Neuronal stem cell (in vitro differentiated cells): ENCODE data around the gene MFRP.

Experiments
- DNase-seq: peaks from one replicate; pipeline ENCODE4 v3.0.0-alpha.2; 2013; ENCODE audit warnings: low spot score
- H2AFZ ChIP-seq: one replicate; pipeline ENCODE4 v1.6.1; 2013; ENCODE audit warnings: mild to moderate bottlenecking, low read length, inconsistent platforms
- H2AK5ac ChIP-seq: 2 replicates; pipeline ENCODE4 v1.6.1; 2013; ENCODE audit warnings: low read depth, mild to moderate bottlenecking, inconsistent platforms, low read length, moderate library complexity, mixed read lengths
- H2BK120ac ChIP-seq: 2 replicates; pipeline ENCODE4 v1.6.1; 2013; ENCODE audit warnings: low read depth, mild to moderate bottlenecking, inconsistent platforms, low read length, moderate library complexity, mixed read lengths
- H2BK12ac ChIP-seq: one replicate; pipeline ENCODE4 v1.6.1; 2013; ENCODE audit warnings: low read length, inconsistent platforms
- H2BK15ac ChIP-seq: 2 replicates; pipeline ENCODE4 v1.6.1; 2013; ENCODE audit warnings: mild to moderate bottlenecking, low read length, inconsistent platforms, mixed read lengths
- H2BK5ac ChIP-seq: one replicate; pipeline ENCODE4 v1.6.1; 2013; ENCODE audit warnings: inconsistent platforms, mild to moderate bottlenecking, low read length, moderate library complexity
- H3K14ac ChIP-seq: one replicate; pipeline ENCODE4 v1.6.1; 2013; ENCODE audit warnings: low read length, inconsistent platforms
- H3K18ac ChIP-seq: 2 replicates; pipeline ENCODE4 v1.6.1; 2013; ENCODE audit warnings: low read length, inconsistent platforms
- H3K23ac ChIP-seq: 2 replicates; pipeline ENCODE4 v1.6.1; 2013; ENCODE audit warnings: low read depth, mild to moderate bottlenecking, mixed read lengths, low read length, inconsistent platforms; ENCODE audit not compliant: poor library complexity
- H3K27ac ChIP-seq: replicated peaks from 3 replicates; pipeline ENCODE4 v1.5.1; 2013; ENCODE audit warnings: low read length, inconsistent platforms
- H3K27me3 ChIP-seq, 3 experiments: 2 replicates each; pipeline ENCODE4 v1.6.1; 2013; ENCODE audit warnings: low read length in 3 of 3, mild to moderate bottlenecking in 2 of 3, inconsistent platforms in 1 of 3, low read depth in 1 of 3, mixed read lengths in 1 of 3, moderate library complexity in 1 of 3; ENCODE audit not compliant: control insufficient read depth in 3 of 3, insufficient read depth in 3 of 3
- H3K36me3 ChIP-seq, 2 donors: replicated peaks in 1 of 2; 2 replicates each; pipeline ENCODE4 v1.6.1; 2013; ENCODE audit warnings: low read length in 2 of 2; ENCODE audit not compliant: control insufficient read depth in 2 of 2, insufficient read depth in 2 of 2
- H3K4ac ChIP-seq: 2 replicates; pipeline ENCODE4 v1.6.1; 2013; ENCODE audit warnings: inconsistent platforms, mild to moderate bottlenecking, low read length, moderate library complexity
- H3K4me1 ChIP-seq, 2 donors: 1 replicate in 1 of 2; 2 replicates in 1 of 2; pipeline ENCODE4 v1.6.1; 2013; ENCODE audit warnings: low read length in 2 of 2, low read depth in 1 of 2; ENCODE audit not compliant: control insufficient read depth in 2 of 2, insufficient read depth in 1 of 2
- H3K4me2 ChIP-seq: one replicate; pipeline ENCODE4 v1.6.1; 2013; ENCODE audit warnings: mild to moderate bottlenecking, low read length, inconsistent platforms; ENCODE audit not compliant: insufficient read depth, poor library complexity, severe bottlenecking
- H3K4me3 ChIP-seq, 2 donors: 2 replicates each; pipeline ENCODE4 v1.5.1; 2013; ENCODE audit warnings: low read length in 2 of 2, mild to moderate bottlenecking in 2 of 2, inconsistent platforms in 1 of 2, moderate library complexity in 1 of 2
- H3K79me1 ChIP-seq: one replicate; pipeline ENCODE4 v1.6.1; 2013; ENCODE audit warnings: low read depth, mild to moderate bottlenecking, inconsistent platforms, low read length, moderate library complexity
- H3K9ac ChIP-seq: one replicate; pipeline ENCODE4 v1.6.1; 2013; ENCODE audit warnings: mild to moderate bottlenecking, low read depth, low read length, inconsistent platforms; ENCODE audit not compliant: poor library complexity
- H3K9me3 ChIP-seq, 2 donors: replicated peaks in 1 of 2; 2 replicates each; pipeline versions ENCODE3 to v1.6.1; 2013; ENCODE audit warnings: low read length in 2 of 2, mild to moderate bottlenecking in 2 of 2, inconsistent platforms in 1 of 2, low read depth in 1 of 2, mixed read lengths in 1 of 2, moderate library complexity in 1 of 2; ENCODE audit not compliant: control insufficient read depth in 2 of 2, insufficient read depth in 1 of 2
- H4K8ac ChIP-seq: one replicate; pipeline ENCODE4 v1.6.1; 2013; ENCODE audit warnings: low read depth, mild to moderate bottlenecking, inconsistent platforms, low read length, moderate library complexity
- H4K91ac ChIP-seq: one replicate; pipeline ENCODE4 v1.6.1; 2013; ENCODE audit warnings: low read length, low read depth, mild to moderate bottlenecking, inconsistent platforms; ENCODE audit not compliant: poor library complexity
- WGBS, 2 donors: extraction: QIAGEN DNeasy Blood & Tissue Kit; methylation state at CpG; one replicate each; pipeline ENCODE4 v1.1.7; 2013; ENCODE audit warnings: missing lambda C conversion rate in 2 of 2, mixed read lengths in 1 of 2; ENCODE audit not compliant: insufficient read length in 2 of 2, insufficient replicate concordance in 1 of 2; ENCODE audit errors: extremely low coverage in 2 of 2; 5-methylcytosine and 5-hydroxymethylcytosine counted together

Gene MFRP

DNA sequence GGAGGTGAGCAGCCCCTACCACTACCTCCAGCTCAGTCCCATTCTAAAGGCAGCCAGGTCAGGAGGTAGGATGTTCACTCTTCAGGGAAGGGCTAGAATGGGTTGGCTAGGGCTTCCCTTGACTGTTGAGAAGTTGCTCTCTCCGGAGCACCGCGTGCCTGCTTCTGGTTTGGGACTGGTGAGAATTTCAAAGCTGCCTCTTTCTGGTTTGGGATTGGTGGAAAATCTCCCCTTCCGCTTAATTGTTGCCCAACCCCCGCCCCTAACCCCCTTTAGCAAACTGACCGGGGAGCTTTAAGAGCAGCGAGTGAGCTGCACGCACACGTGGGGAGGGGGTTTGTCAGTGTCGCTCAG is 34.3 kb upstream of the MFRP start:
- Histone ChIP-seq H2AFZ (peak overlapping the region; percentile 92), H3K9ac (peak overlapping the region; percentile 77), H3K4me1 (peaks cover 20 to 35% of the 10 kb centered on the region in 2 donors), H3K4me3 (peak overlapping the region; percentile 50 to 75), H3K14ac (peak overlapping the region; percentile 58), H3K4me2 (peak overlapping the region; percentile 99), H3K4ac (no peak overlapping the region), H3K79me1 (no peaks in the 10 kb centered on the region), H4K91ac (no peak overlapping the region), H4K8ac (no peak overlapping the region), H3K27me3 (peaks cover 0 to 49% (median 4%) of the 10 kb centered on the region in 3 experiments), H2BK5ac (no peak overlapping the region), H3K9me3 (no peaks in the 10 kb centered on the region), H2BK15ac (no peak overlapping the region), H3K36me3 (no peaks in the 10 kb centered on the region), H2BK120ac (no peak overlapping the region), H3K23ac (peak overlapping the region; percentile 49), H2BK12ac (no peak overlapping the region), H3K18ac (peak overlapping the region; percentile 53), H3K27ac (no peak overlapping the region), H2AK5ac (peak overlapping the region; percentile 53)
- WGBS, 2 donors: no CpG with 5 or more reads among the region's 10 CpGs
- DNase-seq: no peak

DNA sequence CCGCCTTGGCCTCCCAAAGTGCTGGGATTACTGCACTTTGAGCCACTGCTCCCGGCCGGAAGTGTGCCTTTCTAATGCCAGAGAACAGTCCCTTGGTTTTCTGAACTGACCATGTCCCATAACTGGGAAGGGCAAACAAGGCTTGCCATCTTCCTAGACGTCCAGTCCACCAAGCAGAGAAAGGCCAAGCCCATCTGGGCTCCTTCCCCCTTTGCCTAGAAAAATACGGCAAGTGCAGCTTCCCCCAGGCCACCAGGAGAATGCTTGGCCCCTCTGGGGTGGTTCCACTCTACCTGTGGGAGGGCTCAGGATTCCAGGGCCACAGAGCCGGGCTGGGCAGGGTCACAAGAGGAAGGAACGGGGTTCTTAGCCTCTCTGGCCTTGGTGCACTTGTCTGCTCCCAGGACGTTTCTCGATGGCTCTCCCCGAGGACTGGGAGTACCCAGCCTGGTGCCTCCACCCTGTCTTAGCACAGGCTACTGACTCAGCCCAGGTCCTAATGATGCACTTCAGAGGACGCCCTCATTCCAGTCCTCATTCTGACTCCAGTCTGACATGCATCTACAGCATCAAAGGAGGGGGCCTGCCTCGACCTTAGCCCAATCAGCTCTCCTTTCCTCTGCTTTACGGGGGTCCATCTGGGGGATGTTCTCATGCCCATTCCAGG is 33.8 kb upstream of the MFRP start:
- no peak overlapping the region for H2BK5ac ChIP-seq
- H3K9me3 ChIP-seq: no peaks in the 10 kb centered on the region
- no peak overlapping the region for H3K4me2 ChIP-seq
- no CpG with 5 or more reads among the region's 13 CpGs for WGBS, 2 donors
- H3K27ac ChIP-seq: no peak overlapping the region
- peak overlapping the region; percentile 25 for H3K18ac ChIP-seq
- H3K9ac ChIP-seq: no peak overlapping the region
- no peak overlapping the region for H2BK12ac ChIP-seq
- H3K4me1 ChIP-seq: peaks cover 25 to 40% of the 10 kb centered on the region in 2 donors
- H2BK120ac ChIP-seq: no peak overlapping the region
- H3K23ac ChIP-seq: no peak overlapping the region
- no peak overlapping the region for H3K4ac ChIP-seq
- H2AK5ac ChIP-seq: peak overlapping the region; percentile 53
- no peak overlapping the region for H4K8ac ChIP-seq
- no peak overlapping the region for H4K91ac ChIP-seq
- no peaks in the 10 kb centered on the region for H3K36me3 ChIP-seq
- no peaks in the 10 kb centered on the region for H3K79me1 ChIP-seq
- H2AFZ ChIP-seq: peak overlapping the region; percentile 92
- no peak overlapping the region for H3K14ac ChIP-seq
- H3K27me3 ChIP-seq: peaks cover 0 to 49% (median 4%) of the 10 kb centered on the region in 3 experiments
- H2BK15ac ChIP-seq: no peak overlapping the region
- no peak for DNase-seq
- peak overlapping the region in 1 of 2 donors; percentile 4 for H3K4me3 ChIP-seq

- Histone ChIP-seq H3K4me2 (no peak overlapping the region), H3K79me1 (no peaks in the 10 kb centered on the region), H3K27ac (no peak overlapping the region), H3K4me1 (peaks cover 35 to 50% of the 10 kb centered on the region in 2 donors), H3K4me3 (no peak overlapping the region), H2BK15ac (no peak overlapping the region), H4K8ac (no peak overlapping the region), H3K23ac (no peak overlapping the region), H3K9me3 (no peaks in the 10 kb centered on the region), H3K4ac (no peak overlapping the region), H2AFZ (no peak overlapping the region), H2BK5ac (no peak overlapping the region), H3K9ac (no peak overlapping the region), H3K36me3 (no peaks in the 10 kb centered on the region), H3K27me3 (peaks cover 0 to 43% (median 4%) of the 10 kb centered on the region in 3 experiments), H2BK12ac (no peak overlapping the region), H2BK120ac (no peak overlapping the region), H4K91ac (no peak overlapping the region), H3K18ac (no peak overlapping the region), H2AK5ac (no peak overlapping the region), H3K14ac (no peak overlapping the region)
- DNase-seq: no peak
- WGBS, 2 donors: no CpG with 5 or more reads among the region's 10 CpGs
These were observed 32.5 kb upstream of the MFRP start for GRCh38 chr11:119378851-119379465.

- no peaks in the 10 kb centered on the region for H3K79me1 ChIP-seq
- H3K4ac ChIP-seq: no peak overlapping the region
- no peak overlapping the region for H4K91ac ChIP-seq
- H3K4me1 ChIP-seq: peaks cover 36 to 51% of the 10 kb centered on the region in 2 donors
- no peaks in the 10 kb centered on the region for H3K9me3 ChIP-seq
- no peak overlapping the region for H3K27ac ChIP-seq
- H2AK5ac ChIP-seq: no peak overlapping the region
- no peak overlapping the region for H3K4me3 ChIP-seq
- no peak overlapping the region for H2BK120ac ChIP-seq
- peaks cover 0 to 41% (median 4%) of the 10 kb centered on the region in 3 experiments for H3K27me3 ChIP-seq
- no peak overlapping the region for H3K9ac ChIP-seq
- H3K4me2 ChIP-seq: peak overlapping the region; percentile 28
- H2BK12ac ChIP-seq: no peak overlapping the region
- no peak overlapping the region for H3K23ac ChIP-seq
- H3K14ac ChIP-seq: no peak overlapping the region
- no peak overlapping the region for H2BK5ac ChIP-seq
- peak overlapping the region; percentile 5 for H2BK15ac ChIP-seq
- WGBS, 2 donors: no CpG with 5 or more reads among the region's 6 CpGs
- DNase-seq: no peak
- peak overlapping the region; percentile 42 for H3K18ac ChIP-seq
- H2AFZ ChIP-seq: no peak overlapping the region
- H4K8ac ChIP-seq: no peak overlapping the region
- H3K36me3 ChIP-seq: no peaks in the 10 kb centered on the region
These were observed 31.6 kb upstream of the MFRP start for GRCh38 chr11:119377961-119378667.
